IMR-90 (cell line): ENCODE measurements around the gene EIF4H. TPM values are rescaled to one million over a fixed set of nuclear protein-coding genes. Genes with fewer than 3 reads are reported as not detected.

Experiments
- ATAC-seq: fragments of 200-7000 bp; cut with Tn5 transposase; 2 replicates; pipeline ENCODE4 v1.9.1; 2020; ENCODE audit warnings: low read depth, mild to moderate bottlenecking, moderate library complexity
- BruUV-seq: library from RNA; stranded (reverse); fragments of 400-500 nt; replicated peaks from 2 replicates; lab custom pipeline; 2021; lab: Mats Ljungman, UMichigan
- CTCF ChIA-PET: fragments of 300-600 bp; formaldehyde crosslinking; extraction: SDS; loops from one replicate; lab custom pipeline; 2021; ENCODE audit warnings: antibody characterized with exemption; lab: Yijun Ruan, JAX
- POLR2A ChIA-PET: fragments of 300-600 bp; sonication (Branson Sonifier 250); formaldehyde crosslinking; loops from one replicate; lab custom pipeline; 2022; ENCODE audit warnings: antibody characterized with exemption; ENCODE audit not compliant: unreplicated experiment; lab: Charles Lee
- DNase-seq: peaks from one replicate; pipeline ENCODE4 v3.0.0; 2013
- H2AFZ ChIP-seq: replicated peaks from 2 replicates; pipeline ENCODE3; 2013; ENCODE audit warnings: low read length, mild to moderate bottlenecking; ENCODE audit not compliant: poor library complexity
- H2AK5ac ChIP-seq: 2 replicates; pipeline ENCODE4 v1.6.1; 2013; ENCODE audit warnings: low read depth, low read length, inconsistent platforms
- H2AK9ac ChIP-seq: replicated peaks from 2 replicates; pipeline ENCODE3; 2013; ENCODE audit warnings: mild to moderate bottlenecking, low read depth, low read length, moderate library complexity; ENCODE audit not compliant: poor library complexity
- H2BK120ac ChIP-seq: 2 replicates; pipeline ENCODE4 v1.6.1; 2013; ENCODE audit warnings: low read depth, low read length, inconsistent platforms
- H2BK15ac ChIP-seq: 3 replicates; pipeline ENCODE4 v1.6.1; 2013; ENCODE audit warnings: low read depth, low read length, inconsistent platforms
- H2BK20ac ChIP-seq: 2 replicates; pipeline ENCODE4 v1.6.1; 2013; ENCODE audit warnings: low read depth, mild to moderate bottlenecking, inconsistent platforms, low read length, moderate library complexity
- H2BK5ac ChIP-seq: 2 replicates; pipeline ENCODE4 v1.6.1; 2013; ENCODE audit warnings: mild to moderate bottlenecking, low read depth, low read length, inconsistent platforms; ENCODE audit not compliant: poor library complexity, severe bottlenecking
- H3K14ac ChIP-seq: replicated peaks from 2 replicates; pipeline ENCODE4 v1.6.1; 2013; ENCODE audit warnings: low read depth, low read length, inconsistent platforms
- H3K18ac ChIP-seq: 2 replicates; pipeline ENCODE4 v1.6.1; 2013; ENCODE audit warnings: low read depth, low read length, control low read depth
- H3K23ac ChIP-seq: 2 replicates; pipeline ENCODE4 v1.6.1; 2013; ENCODE audit warnings: low read depth, low read length, inconsistent platforms
- H3K27ac ChIP-seq: 2 replicates; pipeline ENCODE4 v1.5.1; 2013; ENCODE audit warnings: mild to moderate bottlenecking, control low read depth, low read length; ENCODE audit not compliant: insufficient read depth
- H3K27me3 ChIP-seq: 2 replicates; pipeline ENCODE4 v1.6.1; 2013; ENCODE audit warnings: low read length; ENCODE audit not compliant: control insufficient read depth, insufficient read depth
- H3K36me3 ChIP-seq: 2 replicates; pipeline ENCODE4 v1.6.1; 2013; ENCODE audit warnings: low read length, mixed read lengths; ENCODE audit not compliant: control insufficient read depth, insufficient read depth
- H3K4ac ChIP-seq: 2 replicates; pipeline ENCODE4 v1.6.1; 2013; ENCODE audit warnings: low read depth, low read length, inconsistent platforms
- H3K4me1 ChIP-seq: 2 replicates; pipeline ENCODE4 v1.6.1; 2013; ENCODE audit warnings: low read length, mixed read lengths; ENCODE audit not compliant: control insufficient read depth, insufficient read depth
- H3K4me2 ChIP-seq: 2 replicates; pipeline ENCODE4 v1.6.1; 2013; ENCODE audit warnings: low read depth, mild to moderate bottlenecking, control low read depth, low read length, moderate library complexity
- H3K4me3 ChIP-seq: 2 replicates; pipeline ENCODE4 v1.5.1; 2013; ENCODE audit warnings: low read depth, mild to moderate bottlenecking, control low read depth, low read length, moderate library complexity; ENCODE audit not compliant: insufficient read depth
- H3K56ac ChIP-seq: 2 replicates; pipeline ENCODE4 v1.6.1; 2013; ENCODE audit warnings: low read length, inconsistent platforms; ENCODE audit not compliant: insufficient read depth; ENCODE audit errors: extremely low read depth
- H3K79me1 ChIP-seq, 2 experiments: 2 replicates each; pipeline ENCODE4 v1.6.1; 2013; ENCODE audit warnings: low read length in 2 of 2, inconsistent platforms in 1 of 2, low read depth in 1 of 2
- H3K9ac ChIP-seq: 2 replicates; pipeline ENCODE4 v1.6.1; 2013; ENCODE audit warnings: low read depth, low read length, control low read depth
- H3K9me1 ChIP-seq: 2 replicates; pipeline ENCODE4 v1.6.1; 2013; ENCODE audit warnings: low read length, inconsistent platforms; ENCODE audit not compliant: insufficient read depth
- H3K9me3 ChIP-seq: 2 replicates; pipeline ENCODE4 v1.6.1; 2013; ENCODE audit warnings: low read length; ENCODE audit not compliant: control insufficient read depth, insufficient read depth
- H4K20me1 ChIP-seq: 2 replicates; pipeline ENCODE4 v1.6.1; 2013; ENCODE audit warnings: low read length, inconsistent platforms; ENCODE audit not compliant: insufficient read depth
- H4K5ac ChIP-seq: 2 replicates; pipeline ENCODE4 v1.6.1; 2013; ENCODE audit warnings: mild to moderate bottlenecking, low read depth, low read length, control low read depth
- H4K8ac ChIP-seq, 2 experiments: 2 replicates each; pipeline ENCODE4 v1.6.1; 2013; ENCODE audit warnings: low read depth in 2 of 2, low read length in 2 of 2, control low read depth in 1 of 2, inconsistent platforms in 1 of 2
- H4K91ac ChIP-seq: 2 replicates; pipeline ENCODE4 v1.6.1; 2013; ENCODE audit warnings: low read depth, low read length, inconsistent platforms; ENCODE audit not compliant: insufficient read depth
- MAFK ChIP-seq: IDR thresholded peaks from 2 replicates; pipeline ENCODE4 v1.6.1; 2012; ENCODE audit warnings: low read depth, low read length, improper control_type of control experiment
- MAZ ChIP-seq: IDR thresholded peaks from 2 replicates; pipeline ENCODE4 v1.6.1; 2012; ENCODE audit warnings: low read depth, mild to moderate bottlenecking, low read length, improper control_type of control experiment, moderate library complexity, borderline replicate concordance
- NFE2L2 ChIP-seq: fragments of 150-350 bp; IDR thresholded peaks from 2 replicates; pipeline ENCODE4 v1.6.1; 2016; ENCODE audit warnings: low read depth, mild to moderate bottlenecking, low read length
- POLR2A ChIP-seq: IDR thresholded peaks from 2 replicates; pipeline ENCODE4 v1.6.1; 2012; ENCODE audit warnings: mild to moderate bottlenecking, low read depth, low read length
- RAD21 ChIP-seq: IDR thresholded peaks from 2 replicates; pipeline ENCODE4 v1.6.1; 2012; ENCODE audit warnings: low read length, improper control_type of control experiment
- RCOR1 ChIP-seq: IDR thresholded peaks from 2 replicates; pipeline ENCODE4 v1.6.1; 2012; ENCODE audit warnings: mild to moderate bottlenecking, low read length, improper control_type of control experiment; ENCODE audit not compliant: insufficient replicate concordance
- WGBS, 2 experiments: methylation state at CpG; one replicate each; pipeline versions ENCODE4 v1.1.5 to v1.1.7; 2013; ENCODE audit warnings: missing lambda C conversion rate in 2 of 2; ENCODE audit not compliant: insufficient read length in 1 of 2; ENCODE audit errors: extremely low coverage in 2 of 2; 5-methylcytosine and 5-hydroxymethylcytosine counted together
- dilution Hi-C: fragments of 300-500 bp; cut with HindIII; formaldehyde crosslinking; loops from one replicate; pipeline ENCODE4 v1.14.3; 2018; ENCODE audit warnings: low sequenced_read_pairs; ENCODE audit not compliant: unreplicated experiment
- in situ Hi-C: fragments of 300-500 bp; cut with MboI; formaldehyde crosslinking; loops from 3 replicates; pipeline ENCODE4 v1.14.3; 2019; ENCODE audit warnings: low sequenced_read_pairs, inconsistent platforms, mixed read lengths
- intact Hi-C: fragments of 100-400 bp; cut with micrococcal nuclease; formaldehyde crosslinking; loops from 2 replicates; pipeline ENCODE4 v1.10.0; 2022
- polyA plus RNA-seq, 3 experiments: library from polyadenylated mRNA; depleted of rRNA; stranded (reverse); fragments of >200 nt; gene quantifications; 2 replicates each; pipeline ENCODE4 v1.2.3, GENCODE V29; 2012; ENCODE audit warnings: low replicate concordance in 1 of 3
- total RNA-seq: library from RNA; depleted of rRNA; stranded (reverse); fragments of >200 nt; gene quantifications from 2 replicates; pipeline ENCODE4 v1.2.3, GENCODE V29; 2012

EIF4H gene
- total and polyA plus RNA-seq, 2 of the 4 experiments (the other 2 are of a cell fraction): 241 to 321 TPM

GRCh38 chr7:74181821-74182220 lies 7.7 kb downstream of the EIF4H start:
- Histone ChIP-seq H3K18ac (no peak overlapping the region), H3K56ac (no peak overlapping the region), H3K23ac (no peak overlapping the region), H3K36me3 (peaks cover 17% of the 10 kb centered on the region), H2BK5ac (no peak overlapping the region), H3K14ac (no peak overlapping the region), H4K5ac (no peak overlapping the region), H2AFZ (no peak overlapping the region), H4K20me1 (peaks cover 100% of the 10 kb centered on the region), H3K27me3 (no peaks in the 10 kb centered on the region), H2AK5ac (no peak overlapping the region), H2AK9ac (no peak overlapping the region), H3K9me1 (peaks cover 34% of the 10 kb centered on the region), H3K27ac (no peak overlapping the region), H3K4me3 (no peak overlapping the region), H4K91ac (no peak overlapping the region), H2BK120ac (no peak overlapping the region), H3K4ac (no peak overlapping the region), H2BK15ac (no peak overlapping the region), H3K9me3 (no peaks in the 10 kb centered on the region), H2BK20ac (no peak overlapping the region), H3K4me2 (no peak overlapping the region), H4K8ac (no peak overlapping the region), H3K79me1 (peaks cover 0 to 45% of the 10 kb centered on the region in 2 experiments; a peak in 3 of 4 replicates), H3K9ac (no peak overlapping the region), H3K4me1 (peaks cover 23% of the 10 kb centered on the region)
- CTCF ChIA-PET: no interaction called here
- dilution Hi-C loops (no loop called here), intact Hi-C loops (loop anchor here (5.0 kb wide), 1 partner anchor 115 kb away; no protein-coding TSS in a partner anchor), in situ Hi-C loops (no loop called here)
- TF ChIP-seq MAZ: no peak
- no peak for TF ChIP-seq RCOR1
- TF ChIP-seq MAFK: no peak
- TF ChIP-seq RAD21: no peak
- TF ChIP-seq POLR2A: no peak
- no peak for TF ChIP-seq NFE2L2
- WGBS, 2 experiments: no CpG with 5 or more reads among the region's 5 CpGs
- POLR2A ChIA-PET: interaction anchor here (0.7 kb wide), 1 partner anchor 98 kb away, joined by 3 read pairs; the partner anchor contains the start of gene LIMK1
- no peak for DNase-seq
- ATAC-seq: no peak
- BruUV-seq: no TSS peak
